Measurements from ENCODE around the gene NEO1. TPM values are rescaled to one million over a fixed set of nuclear protein-coding genes. Genes with fewer than 3 reads are reported as not detected.

The NEO1 gene
- total RNA-seq, 1 donor: 60.5 TPM

GRCh38 chr15:73305331-73306211 is 253.3 kb downstream of the NEO1 start:
- H3K4me3 ChIP-seq (ENCODE audit: low read depth, low read length): no peak overlapping the region
- peak; percentile 72 for DNase-seq (ENCODE audit: low read depth)
- peak; percentile 75 for TF ChIP-seq CTCF (IDR thresholded peaks at IDR 0.05; ENCODE audit: insufficient read depth, low read depth, low read length)

- DNase-seq (ENCODE audit: low read depth): no peak
- no peak for TF ChIP-seq CTCF (IDR thresholded peaks at IDR 0.05; ENCODE audit: insufficient read depth, low read depth, low read length)
- H3K4me3 ChIP-seq (ENCODE audit: low read depth, low read length): no peak overlapping the region
These were observed 256.0 kb downstream of the NEO1 start for GRCh38 chr15:73308305-73308704.

- no peak for TF ChIP-seq CTCF (IDR thresholded peaks at IDR 0.05; ENCODE audit: insufficient read depth, low read depth, low read length)
- no peak overlapping the region for H3K4me3 ChIP-seq (ENCODE audit: low read depth, low read length)
- no peak for DNase-seq (ENCODE audit: low read depth)
These were observed 261.6 kb downstream of the NEO1 start for GRCh38 chr15:73313861-73314260.

GRCh38 chr15:73317651-73318462 is 265.6 kb downstream of the NEO1 start:
- no peak for TF ChIP-seq CTCF (IDR thresholded peaks at IDR 0.05; ENCODE audit: insufficient read depth, low read depth, low read length)
- DNase-seq (ENCODE audit: low read depth): no peak
- H3K4me3 ChIP-seq (ENCODE audit: low read depth, low read length): no peak overlapping the region

GRCh38 chr15:73318463-73319351 is 266.4 kb downstream of the NEO1 start:
- TF ChIP-seq CTCF (IDR thresholded peaks at IDR 0.05; ENCODE audit: insufficient read depth, low read depth, low read length): no peak
- no peak for DNase-seq (ENCODE audit: low read depth)
- no peak overlapping the region for H3K4me3 ChIP-seq (ENCODE audit: low read depth, low read length)
